Glutamatergic neuron (in vitro differentiated cells): ENCODE measurements around the gene CHPF. TPM values are rescaled to one million over a fixed set of nuclear protein-coding genes. Genes with fewer than 3 reads are reported as not detected.
A peak's percentile ranks its signal among the peaks of the same experiment; 100 is the strongest.

Source experiments
- DNase-seq: peaks from one replicate; pipeline ENCODE4 v3.0.0; 2022
- H3K27ac Mint-ChIP-seq: one replicate; pipeline ENCODE4 v1.8.0; 2020; ENCODE audit warnings: mild to moderate bottlenecking, mixed read lengths, inconsistent platforms; ENCODE audit not compliant: unreplicated experiment
- H3K27me3 Mint-ChIP-seq: one replicate; pipeline ENCODE4 v1.8.0; 2020; ENCODE audit warnings: mild to moderate bottlenecking, moderate library complexity, mixed read lengths, inconsistent platforms; ENCODE audit not compliant: unreplicated experiment
- H3K36me3 Mint-ChIP-seq: one replicate; pipeline ENCODE4 v1.8.0; 2020; ENCODE audit warnings: mild to moderate bottlenecking, mixed read lengths, inconsistent platforms; ENCODE audit not compliant: unreplicated experiment
- H3K4me1 Mint-ChIP-seq: one replicate; pipeline ENCODE4 v1.8.0; 2020; ENCODE audit warnings: mild to moderate bottlenecking, low read depth, mixed read lengths, inconsistent platforms; ENCODE audit not compliant: unreplicated experiment
- H3K4me3 Mint-ChIP-seq: one replicate; pipeline ENCODE4 v1.8.0; 2020; ENCODE audit warnings: mild to moderate bottlenecking, mixed read lengths, inconsistent platforms; ENCODE audit not compliant: unreplicated experiment
- H3K9me3 Mint-ChIP-seq: one replicate; pipeline ENCODE4 v1.8.0; 2020; ENCODE audit warnings: mild to moderate bottlenecking, moderate library complexity, mixed read lengths, inconsistent platforms; ENCODE audit not compliant: unreplicated experiment
- total RNA-seq: library from RNA; stranded (reverse); fragmentation: NEBNext Ultra II Directional; extraction: Animal tissue kit (Norgen Biotek cat#: 25700); gene quantifications from one replicate; pipeline ENCODE4 v1.2.1, GENCODE V29; 2021; ENCODE audit not compliant: unreplicated experiment
- TF ChIP-seq, protein P1 (sequence below): fragments of 200-600 bp; sonication (generic); IDR thresholded peaks from one replicate; pipeline ENCODE4 v1.5.0; 2021; ENCODE audit not compliant: partially characterized antibody, unreplicated experiment

The CHPF gene
- total RNA-seq, 1 donor from 2014 or later = 31.1 TPM

DNA sequence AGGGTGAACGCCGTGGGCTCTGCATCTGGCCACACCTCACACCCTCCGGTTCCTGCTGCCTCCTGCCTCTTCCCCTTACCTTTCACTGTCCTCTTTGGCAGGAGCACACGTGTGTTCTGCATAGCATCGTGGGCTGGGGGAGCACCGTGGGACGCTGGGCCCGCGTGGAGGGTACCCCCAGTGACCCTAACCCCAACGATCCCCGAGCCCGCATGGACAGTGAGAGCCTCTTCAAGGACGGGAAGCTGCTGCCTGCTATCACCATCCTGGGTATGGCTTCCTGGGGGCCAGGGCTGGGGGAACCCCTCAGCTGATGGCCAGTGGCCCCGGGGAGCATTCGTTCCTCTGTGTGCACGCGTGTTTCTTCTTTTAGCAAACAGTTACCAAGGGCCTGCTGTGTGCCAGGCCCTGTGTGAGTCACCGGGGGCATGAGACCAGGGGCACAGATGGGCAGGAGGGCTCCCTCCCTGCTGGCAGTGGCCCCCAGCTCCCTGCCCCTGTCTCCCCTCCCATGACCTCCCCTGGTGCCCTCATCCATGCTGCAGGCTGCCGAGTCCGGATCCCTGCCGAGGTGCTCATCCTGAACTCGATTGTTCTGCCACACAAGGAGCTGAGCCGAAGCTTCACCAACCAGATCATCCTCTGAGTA is 37.3 kb downstream of the CHPF start:
- no peak for DNase-seq
- peaks cover 14% of the 10 kb centered on the region for H3K27me3 Mint-ChIP-seq
- peak overlapping the region; percentile 72 for H3K27ac Mint-ChIP-seq
- peaks cover 35% of the 10 kb centered on the region for H3K4me1 Mint-ChIP-seq
- no peaks in the 10 kb centered on the region for H3K36me3 Mint-ChIP-seq
- TF ChIP-seq, protein P1, sequence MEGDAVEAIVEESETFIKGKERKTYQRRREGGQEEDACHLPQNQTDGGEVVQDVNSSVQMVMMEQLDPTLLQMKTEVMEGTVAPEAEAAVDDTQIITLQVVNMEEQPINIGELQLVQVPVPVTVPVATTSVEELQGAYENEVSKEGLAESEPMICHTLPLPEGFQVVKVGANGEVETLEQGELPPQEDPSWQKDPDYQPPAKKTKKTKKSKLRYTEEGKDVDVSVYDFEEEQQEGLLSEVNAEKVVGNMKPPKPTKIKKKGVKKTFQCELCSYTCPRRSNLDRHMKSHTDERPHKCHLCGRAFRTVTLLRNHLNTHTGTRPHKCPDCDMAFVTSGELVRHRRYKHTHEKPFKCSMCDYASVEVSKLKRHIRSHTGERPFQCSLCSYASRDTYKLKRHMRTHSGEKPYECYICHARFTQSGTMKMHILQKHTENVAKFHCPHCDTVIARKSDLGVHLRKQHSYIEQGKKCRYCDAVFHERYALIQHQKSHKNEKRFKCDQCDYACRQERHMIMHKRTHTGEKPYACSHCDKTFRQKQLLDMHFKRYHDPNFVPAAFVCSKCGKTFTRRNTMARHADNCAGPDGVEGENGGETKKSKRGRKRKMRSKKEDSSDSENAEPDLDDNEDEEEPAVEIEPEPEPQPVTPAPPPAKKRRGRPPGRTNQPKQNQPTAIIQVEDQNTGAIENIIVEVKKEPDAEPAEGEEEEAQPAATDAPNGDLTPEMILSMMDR = no peak
- H3K9me3 Mint-ChIP-seq = peaks cover 11% of the 10 kb centered on the region
- no peak overlapping the region for H3K4me3 Mint-ChIP-seq

DNA sequence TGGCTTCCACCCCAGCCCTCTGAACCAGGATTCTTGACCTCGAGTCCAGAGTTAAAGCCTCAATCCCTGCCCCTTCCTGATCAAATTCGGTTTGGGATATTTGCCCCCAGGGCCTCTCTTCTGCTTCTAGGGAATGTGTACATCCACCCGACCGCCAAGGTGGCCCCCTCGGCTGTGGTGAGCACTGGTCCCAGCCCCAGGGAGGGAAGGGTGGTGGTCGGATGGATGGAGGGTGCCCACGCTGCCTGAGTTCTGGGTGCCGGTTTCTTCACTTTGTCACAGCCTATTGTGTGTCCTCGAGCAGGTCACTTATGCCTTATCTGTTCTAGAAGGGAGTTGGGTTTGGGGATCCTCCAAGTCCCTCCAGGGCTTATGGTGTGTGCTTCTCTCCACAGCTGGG is 38.0 kb downstream of the CHPF start:
- Mint-ChIP-seq H3K27ac (no peak overlapping the region), H3K4me1 (peaks cover 35% of the 10 kb centered on the region), H3K27me3 (peaks cover 14% of the 10 kb centered on the region), H3K9me3 (peaks cover 10% of the 10 kb centered on the region), H3K4me3 (no peak overlapping the region), H3K36me3 (no peaks in the 10 kb centered on the region)
- no peak for DNase-seq
- TF ChIP-seq, protein P1 = no peak

DNA sequence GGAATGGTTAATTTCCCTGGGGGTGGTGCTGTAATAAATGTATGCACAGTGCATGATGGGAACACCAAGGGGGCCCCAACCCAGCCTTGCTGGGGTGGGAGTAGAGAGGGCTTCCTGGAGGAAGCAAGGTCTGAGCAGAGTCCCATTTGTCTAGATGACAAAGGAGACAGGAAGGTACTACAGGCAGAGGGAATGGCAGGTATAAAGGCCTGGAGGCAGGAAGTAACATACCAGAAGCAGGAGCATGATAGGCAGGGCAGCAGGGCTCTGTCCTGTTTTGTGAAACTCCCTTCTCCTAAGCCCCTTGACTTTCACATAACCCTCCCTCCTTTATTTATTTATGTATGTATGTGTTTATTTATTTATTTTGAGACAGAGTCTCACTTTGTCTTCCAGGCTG is 41.0 kb downstream of the CHPF start:
- H3K27ac Mint-ChIP-seq = no peak overlapping the region

DNA sequence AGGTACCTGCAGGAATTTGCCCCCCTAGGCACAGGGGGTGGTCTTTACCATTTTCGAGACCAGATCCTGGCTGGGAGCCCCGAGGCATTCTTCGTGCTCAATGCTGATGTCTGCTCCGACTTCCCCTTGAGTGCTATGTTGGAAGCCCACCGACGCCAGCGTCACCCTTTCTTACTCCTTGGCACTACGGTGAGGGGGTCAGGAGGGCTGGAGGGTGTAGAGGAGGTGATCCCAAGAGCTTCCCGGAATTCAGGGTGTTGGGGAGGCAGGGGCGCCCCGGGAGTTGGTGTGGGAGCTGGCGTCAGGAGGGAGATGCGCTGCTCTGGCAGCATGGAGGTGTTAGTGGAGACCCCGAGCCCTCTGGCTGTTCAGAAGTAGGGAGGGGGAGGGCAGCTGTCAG is 41.8 kb downstream of the CHPF start:
- no peak overlapping the region for H3K27ac Mint-ChIP-seq
- H3K4me3 Mint-ChIP-seq = no peak overlapping the region
- H3K27me3 Mint-ChIP-seq = peaks cover 20% of the 10 kb centered on the region
- no peak for DNase-seq
- peaks cover 14% of the 10 kb centered on the region for H3K9me3 Mint-ChIP-seq
- TF ChIP-seq, protein P1 = no peak
- H3K4me1 Mint-ChIP-seq = peaks cover 29% of the 10 kb centered on the region
- H3K36me3 Mint-ChIP-seq = no peaks in the 10 kb centered on the region

More for the DNA sequence above, 41.0 kb downstream of the CHPF start:
- H3K36me3 Mint-ChIP-seq = no peaks in the 10 kb centered on the region
- peaks cover 14% of the 10 kb centered on the region for H3K9me3 Mint-ChIP-seq
- peaks cover 16% of the 10 kb centered on the region for H3K27me3 Mint-ChIP-seq
- H3K4me3 Mint-ChIP-seq = no peak overlapping the region
- no peak for DNase-seq
- H3K4me1 Mint-ChIP-seq = peaks cover 33% of the 10 kb centered on the region
- TF ChIP-seq, protein P1 = no peak

DNA sequence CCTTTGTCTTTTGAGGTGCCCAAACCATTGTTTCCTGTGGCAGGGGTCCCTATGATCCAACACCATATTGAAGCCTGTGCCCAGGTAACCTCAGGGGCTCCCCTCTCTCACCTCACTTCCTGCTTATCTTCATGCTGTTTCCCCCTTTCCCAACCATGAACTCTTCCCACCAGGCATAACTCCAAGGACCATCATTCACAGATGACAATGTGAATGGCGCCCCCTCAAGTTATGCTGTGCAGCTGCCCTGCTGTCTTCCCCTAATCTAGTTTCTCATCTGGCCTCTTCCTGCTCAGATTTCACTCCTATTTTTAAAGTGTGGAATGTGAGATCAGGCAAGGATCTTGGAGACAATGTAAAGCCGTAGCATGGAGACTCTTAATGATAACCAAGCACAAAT is 43.5 kb downstream of the CHPF start:
- H3K4me1 Mint-ChIP-seq = peaks cover 35% of the 10 kb centered on the region
- no peaks in the 10 kb centered on the region for H3K36me3 Mint-ChIP-seq
- DNase-seq = no peak
- peaks cover 23% of the 10 kb centered on the region for H3K27me3 Mint-ChIP-seq
- H3K27ac Mint-ChIP-seq = no peak overlapping the region
- peak overlapping the region; percentile 63 for H3K4me3 Mint-ChIP-seq
- TF ChIP-seq, protein P1 = no peak
- H3K9me3 Mint-ChIP-seq = peaks cover 14% of the 10 kb centered on the region
